GM12891 (cell line): Measurements from ENCODE around the gene PUS3.

ENCODE experiments used
- PAX5 ChIP-seq: IDR thresholded peaks from 2 replicates; pipeline ENCODE4 v1.6.1; 2011; ENCODE audit warnings: low read length, moderate library complexity, mild to moderate bottlenecking; ENCODE audit not compliant: insufficient read depth, severe bottlenecking
- POLR2A ChIP-seq: IDR thresholded peaks from 2 replicates; pipeline ENCODE4 v1.6.1; 2011; ENCODE audit warnings: low read depth, low read length, control low read depth
- POLR2AphosphoS5 ChIP-seq: IDR thresholded peaks from 2 replicates; pipeline ENCODE4 v1.6.1; 2011; ENCODE audit warnings: low read depth, low read length, control low read depth

GRCh38 chr11:125944350-125945010 lies 41.5 kb upstream of the PUS3 start:
- TF ChIP-seq POLR2A (no peak), POLR2AphosphoS5 (no peak), PAX5 (no peak)
